HCT116 (cell line): ENCODE results near the gene PARVB. TPM values are rescaled to one million over a fixed set of nuclear protein-coding genes. Genes with fewer than 3 reads are reported as not detected.

Experiments used
- ATAC-seq: fragments of 200-7000 bp; cut with Tn5 transposase; 2 replicates; pipeline ENCODE4 v1.9.1; 2020; ENCODE audit warnings: mild to moderate bottlenecking, moderate library complexity
- BruUV-seq: library from RNA; stranded (reverse); fragments of 400-500 nt; replicated peaks from 2 replicates; lab custom pipeline; 2021; lab: Mats Ljungman, UMichigan
- CTCF ChIA-PET: fragments of 300-600 bp; sonication (Branson Sonifier 250); formaldehyde crosslinking; loops from one replicate; lab custom pipeline; 2021; ENCODE audit warnings: antibody characterized with exemption; lab: Charles Lee
- POLR2A ChIA-PET: fragments of 300-600, 350-600 bp; sonication (Branson Sonifier 250); formaldehyde crosslinking; loops from one replicate; lab custom pipeline; 2021; ENCODE audit warnings: antibody characterized with exemption; lab: Charles Lee
- RAD21 ChIA-PET, 2 experiments: fragments of 300-600 bp; sonication (Branson Sonifier 250); formaldehyde crosslinking; loops; one replicate each; lab custom pipeline; 2023; ENCODE audit warnings: low total read pairs in 2 of 2; ENCODE audit not compliant: uncharacterized antibody in 2 of 2, unreplicated experiment in 2 of 2, low non-redundant PET in 1 of 2; lab: Charles Lee
- DNase-seq: peaks from one replicate; pipeline ENCODE4 v3.0.0-alpha.2; 2010; ENCODE audit warnings: low read depth, low spot score
- H2AFZ ChIP-seq: fragments of 200-600 bp; shearing (Covaris generic), sonication (generic); 2 replicates; pipeline ENCODE4 v1.6.1; 2017; ENCODE audit warnings: low read depth, mixed run types, mixed read lengths, antibody characterized with exemption, low read length; ENCODE audit not compliant: poor library complexity, severe bottlenecking
- H3K27ac ChIP-seq: 2 replicates; pipeline ENCODE4 v1.5.1; 2012; ENCODE audit warnings: low read depth, low read length
- H3K27me3 ChIP-seq: fragments of 200-600 bp; sonication (generic); 2 replicates; pipeline ENCODE4 v1.6.1; 2016; ENCODE audit warnings: mixed run types, low read length, mixed read lengths; ENCODE audit not compliant: insufficient read depth
- H3K36me3 ChIP-seq, 2 experiments: fragments of 200-500 bp in 1 of 2; fragments of 200-600 bp in 1 of 2; sonication (Bioruptor generic) in 1 of 2; sonication (generic) in 1 of 2; 2 replicates each; pipeline versions ENCODE4 v1.5.1 to v1.6.1; 2014 to 2016; ENCODE audit warnings: low read length in 2 of 2, inconsistent platforms in 1 of 2, mixed read lengths in 1 of 2, mixed run types in 1 of 2; ENCODE audit not compliant: insufficient read depth in 2 of 2, control insufficient read depth in 1 of 2
- H3K4me1 ChIP-seq, 2 experiments: fragments of 200-600 bp in 1 of 2; sonication (generic) in 1 of 2; 2 replicates each; pipeline versions ENCODE4 v1.5.1 to v1.6.1; 2012 to 2017; ENCODE audit warnings: low read length in 2 of 2, inconsistent platforms in 1 of 2, mild to moderate bottlenecking in 1 of 2, mixed read lengths in 1 of 2, mixed run types in 1 of 2, moderate library complexity in 1 of 2; ENCODE audit not compliant: insufficient read depth in 2 of 2, control insufficient read depth in 1 of 2
- H3K4me2 ChIP-seq: fragments of 200-600 bp; sonication (generic); 2 replicates; pipeline ENCODE4 v1.6.1; 2017; ENCODE audit warnings: mixed run types, low read length, mixed read lengths
- H3K4me3 ChIP-seq, 2 experiments: fragments of 200-600 bp in 1 of 2; sonication (generic) in 1 of 2; replicated peaks in 1 of 2; 2 replicates each; pipeline ENCODE4 v1.5.1; 2011 to 2016; ENCODE audit warnings: low read length in 2 of 2, control low read depth in 1 of 2, low read depth in 1 of 2, mild to moderate bottlenecking in 1 of 2, mixed read lengths in 1 of 2, mixed run types in 1 of 2
- H3K79me2 ChIP-seq: fragments of 200-600 bp; sonication (generic); 2 replicates; pipeline ENCODE4 v1.6.1; 2017; ENCODE audit warnings: mild to moderate bottlenecking, mixed run types, low read length, moderate library complexity, mixed read lengths; ENCODE audit not compliant: insufficient read depth
- H3K9ac ChIP-seq: fragments of 200-600 bp; sonication (generic); 2 replicates; pipeline ENCODE4 v1.6.1; 2016; ENCODE audit warnings: low read length, mixed read lengths
- H3K9me2 ChIP-seq: fragments of 200-600 bp; sonication (generic), shearing (Covaris generic); 2 replicates; pipeline ENCODE4 v1.6.1; 2017; ENCODE audit warnings: mixed run types, mild to moderate bottlenecking, moderate library complexity; ENCODE audit not compliant: insufficient read depth
- H3K9me3 ChIP-seq, 2 experiments: fragments of 200-500 bp in 1 of 2; fragments of 200-600 bp in 1 of 2; sonication (Bioruptor generic) in 1 of 2; sonication (generic) in 1 of 2; 2 replicates each; pipeline ENCODE4 v1.6.1; 2014 to 2017; ENCODE audit warnings: low read length in 2 of 2, mixed read lengths in 2 of 2, inconsistent platforms in 1 of 2, low read depth in 1 of 2, mild to moderate bottlenecking in 1 of 2, mixed run types in 1 of 2, moderate library complexity in 1 of 2; ENCODE audit not compliant: control insufficient read depth in 1 of 2, insufficient read depth in 1 of 2
- H4K20me1 ChIP-seq: fragments of 200-600 bp; sonication (generic), shearing (Covaris generic); 2 replicates; pipeline ENCODE4 v1.6.1; 2017; ENCODE audit warnings: mixed run types, mild to moderate bottlenecking, moderate library complexity; ENCODE audit not compliant: insufficient read depth
- ATF3 ChIP-seq: IDR thresholded peaks from 2 replicates; pipeline ENCODE4 v1.6.1; 2012
- CBX3 ChIP-seq: IDR thresholded peaks from 2 replicates; pipeline ENCODE4 v1.6.1; 2012; ENCODE audit warnings: low read depth
- CTCF ChIP-seq, 3 experiments: fragments of 200-600 bp in 1 of 3; sonication (generic) in 1 of 3; IDR thresholded peaks in 2 of 3; conservative IDR thresholded peaks in 1 of 3; 2 replicates each; pipeline ENCODE4 v1.5.1; 2012 to 2017; ENCODE audit warnings: low read depth in 2 of 3, low read length in 2 of 3, antibody characterized with exemption in 1 of 3, borderline replicate concordance in 1 of 3, control low read depth in 1 of 3, mild to moderate bottlenecking in 1 of 3, mixed read lengths in 1 of 3, mixed run types in 1 of 3, moderate library complexity in 1 of 3; ENCODE audit not compliant: insufficient read depth in 1 of 3
- EZH2 ChIP-seq: fragments of 200-600 bp; sonication (generic); IDR thresholded peaks from 2 replicates; pipeline ENCODE4 v1.6.1; 2017; ENCODE audit warnings: antibody characterized with exemption, mixed run types
- EZH2phosphoT487 ChIP-seq: fragments of 200-600 bp; IDR thresholded peaks from 2 replicates; pipeline ENCODE4 v1.6.1; 2018; ENCODE audit warnings: antibody characterized with exemption, borderline replicate concordance
- JUND ChIP-seq: IDR thresholded peaks from 2 replicates; pipeline ENCODE4 v1.6.1; 2012
- MAX ChIP-seq: IDR thresholded peaks from 2 replicates; pipeline ENCODE4 v1.6.1; 2012
- POLR2AphosphoS5 ChIP-seq: IDR thresholded peaks from 2 replicates; pipeline ENCODE4 v1.6.1; 2011; ENCODE audit warnings: mild to moderate bottlenecking, low read depth, low read length, moderate library complexity
- REST ChIP-seq: IDR thresholded peaks from 2 replicates; pipeline ENCODE4 v1.6.1; 2012; ENCODE audit warnings: low read depth
- SIN3A ChIP-seq: IDR thresholded peaks from 2 replicates; pipeline ENCODE4 v1.6.1; 2012; ENCODE audit warnings: low read depth
- SRF ChIP-seq: IDR thresholded peaks from 2 replicates; pipeline ENCODE4 v1.6.1; 2012; ENCODE audit warnings: low read depth
- YY1 ChIP-seq: IDR thresholded peaks from 2 replicates; pipeline ENCODE4 v1.6.1; 2011; ENCODE audit warnings: low read length, low read depth, moderate library complexity, mild to moderate bottlenecking; ENCODE audit not compliant: insufficient replicate concordance; ENCODE audit errors: extremely low read depth
- ZFX ChIP-seq: fragments of 450-650 bp; IDR thresholded peaks from 2 replicates; pipeline ENCODE4 v1.6.1; 2017
- ZNF274 ChIP-seq: fragments of 200-500 bp; sonication (Bioruptor generic); IDR thresholded peaks from 2 replicates; pipeline ENCODE4 v1.6.1; 2014; ENCODE audit warnings: mild to moderate bottlenecking, low read depth, low read length, inconsistent platforms
- intact Hi-C: fragments of 100-400 bp; cut with micrococcal nuclease; formaldehyde crosslinking; loops from 2 replicates; pipeline ENCODE4 v1.10.0; 2022
- total RNA-seq: library from RNA; stranded (reverse); gene quantifications from one replicate; pipeline ENCODE4 v1.2.1, GENCODE V29; 2021; ENCODE audit not compliant: unreplicated experiment

The PARVB gene
- total RNA-seq, 1 experiment from 2014 or later: 21.4 TPM

GRCh38 chr22:44175676-44176075 is 151.6 kb downstream of the PARVB start:
- H3K9ac ChIP-seq: no peak overlapping the region
- POLR2A ChIA-PET: no interaction called here
- H3K4me3 ChIP-seq: no peak overlapping the region
- H4K20me1 ChIP-seq: no peaks in the 10 kb centered on the region
- ATAC-seq: no peak
- TF ChIP-seq SIN3A: no peak
- TF ChIP-seq MAX: no peak
- TF ChIP-seq, all 23 proteins: peak for 0
- DNase-seq: no peak
- Histone ChIP-seq H3K36me3 (no peaks in the 10 kb centered on the region), H3K27me3 (no peaks in the 10 kb centered on the region; the same call in 1 of the 2 replicates), H3K9me3 (no peaks in the 10 kb centered on the region), H3K9me2 (no peaks in the 10 kb centered on the region), H3K4me2 (no peak overlapping the region), H3K79me2 (no peaks in the 10 kb centered on the region), H3K4me1 (no peaks in the 10 kb centered on the region), H2AFZ (no peak overlapping the region), H3K27ac (no peak overlapping the region)
- no TSS peak for BruUV-seq
- ChIA-PET RAD21 (no interaction called here), CTCF (interaction anchor here (0.6 kb wide), 1 partner anchor 182 kb away, joined by 6 read pairs; no protein-coding TSS in a partner anchor)
- intact Hi-C loops: no loop called here

GRCh38 chr22:44179196-44179988 is 155.3 kb downstream of the PARVB start:
- intact Hi-C loops: no loop called here
- ChIA-PET POLR2A (no interaction called here), RAD21 (no interaction called here), CTCF (interaction anchor here (1.6 kb wide), 1 partner anchor 93 kb away, joined by 3 read pairs; no protein-coding TSS in a partner anchor)
- Histone ChIP-seq H3K9me3 (no peaks in the 10 kb centered on the region), H3K4me2 (no peak overlapping the region), H3K36me3 (no peaks in the 10 kb centered on the region), H3K9me2 (no peaks in the 10 kb centered on the region), H3K4me1 (no peaks in the 10 kb centered on the region), H2AFZ (no peak overlapping the region), H3K79me2 (no peaks in the 10 kb centered on the region), H3K4me3 (no peak overlapping the region), H3K9ac (no peak overlapping the region), H4K20me1 (no peaks in the 10 kb centered on the region), H3K27ac (no peak overlapping the region), H3K27me3 (peaks cover 3% of the 10 kb centered on the region; the same call in 1 of the 2 replicates)
- ATAC-seq: no peak
- no TSS peak for BruUV-seq
- no peak for DNase-seq
- no peak for TF ChIP-seq REST
- no peak for TF ChIP-seq SRF
- TF ChIP-seq EZH2: no peak
- no peak for TF ChIP-seq CTCF (IDR thresholded peaks at IDR 0.05 in 2 of 3, conservative IDR thresholded peaks at IDR 0.05 in 1 of 3; ENCODE audit: borderline replicate concordance in 1 of 3, insufficient read depth in 1 of 3, low read depth in 2 of 3, low read length in 2 of 3)
- no peak for TF ChIP-seq CBX3
- no peak for TF ChIP-seq JUND
- no peak for TF ChIP-seq ZNF274
- TF ChIP-seq ZFX: no peak
- TF ChIP-seq ATF3: no peak
- TF ChIP-seq YY1: no peak
- no peak for TF ChIP-seq POLR2AphosphoS5
- no peak for TF ChIP-seq EZH2phosphoT487
